GM23338 (cell line): ENCODE results near the gene HARS2.

Experiments used
- CTCF ChIP-seq, 2 experiments: fragments of 200-600 bp in 1 of 2; sonication (generic) in 1 of 2; conservative IDR thresholded peaks; 2 replicates each; pipeline versions ENCODE4 v1.5.1 to v1.6.1; 2016 to 2017; ENCODE audit warnings: antibody characterized with exemption in 2 of 2, low read depth in 2 of 2, mild to moderate bottlenecking in 2 of 2, moderate library complexity in 1 of 2
- EZH2 ChIP-seq: fragments of 200-600 bp; sonication (generic); IDR thresholded peaks from one replicate; pipeline ENCODE4 v1.8.0; 2017; ENCODE audit warnings: antibody characterized with exemption, mild to moderate bottlenecking, low read depth; ENCODE audit not compliant: unreplicated experiment
- EZH2phosphoT487 ChIP-seq: fragments of 200-600 bp; sonication (generic); IDR thresholded peaks from one replicate; pipeline ENCODE4 v1.8.1; 2018; ENCODE audit warnings: antibody characterized with exemption; ENCODE audit not compliant: unreplicated experiment
- JUNB ChIP-seq: IDR thresholded peaks from one replicate; pipeline ENCODE4 v1.6.1; 2016; ENCODE audit warnings: antibody characterized with exemption; ENCODE audit not compliant: unreplicated experiment
- NANOG ChIP-seq: IDR thresholded peaks from 2 replicates; pipeline ENCODE4 v1.6.1; 2016; ENCODE audit warnings: antibody characterized with exemption, borderline replicate concordance
- POLR2AphosphoS5 ChIP-seq: IDR thresholded peaks from 2 replicates; pipeline ENCODE4 v1.6.1; 2016; ENCODE audit warnings: antibody characterized with exemption, low read depth
- REST ChIP-seq: IDR thresholded peaks from one replicate; pipeline ENCODE4 v1.6.1; 2018; ENCODE audit warnings: antibody characterized with exemption; ENCODE audit not compliant: unreplicated experiment
- STAT1 ChIP-seq: IDR thresholded peaks from one replicate; pipeline ENCODE4 v1.6.1; 2016; ENCODE audit warnings: antibody characterized with exemption; ENCODE audit not compliant: unreplicated experiment
- ZNF114 ChIP-seq: fragments of 250-450 bp; sonication (Bioruptor Pico); IDR thresholded peaks from 2 replicates; pipeline ENCODE4 v1.5.0; 2020; ENCODE audit warnings: mild to moderate bottlenecking, moderate library complexity
- ZNF331 ChIP-seq: fragments of 250-450 bp; sonication (Bioruptor Pico); IDR thresholded peaks from 2 replicates; pipeline ENCODE4 v1.5.0; 2020; ENCODE audit warnings: low read depth, mild to moderate bottlenecking, moderate library complexity
- ZNF462 ChIP-seq: fragments of 250-450 bp; sonication (Bioruptor Pico); IDR thresholded peaks from 2 replicates; pipeline ENCODE4 v1.5.0; 2020; ENCODE audit warnings: mild to moderate bottlenecking, moderate library complexity

- TF ChIP-seq EZH2 = no peak
- no peak for TF ChIP-seq POLR2AphosphoS5
- no peak for TF ChIP-seq CTCF (conservative IDR thresholded peaks at IDR 0.05; ENCODE audit: low read depth in 2 of 2)
- TF ChIP-seq STAT1 = no peak
- TF ChIP-seq REST = no peak
- TF ChIP-seq EZH2phosphoT487 = no peak
- no peak for TF ChIP-seq ZNF331 (CRISPR knock-in tag)
- no peak for TF ChIP-seq ZNF114 (CRISPR knock-in tag)
- TF ChIP-seq JUNB = no peak
- TF ChIP-seq NANOG = no peak
- TF ChIP-seq ZNF462 = no peak
Measured at GRCh38 chr5:140677947-140678346, 13.3 kb upstream of the HARS2 start.
